GM03348 (cell line): ENCODE data around the gene TRAPPC2.

Experiments
- DNase-seq: peaks from one replicate; pipeline ENCODE4 v3.0.0; 2012; ENCODE audit warnings: low spot score

The TRAPPC2 gene

GRCh38 chrX:13669246-13669737 lies 65.1 kb downstream of the TRAPPC2 start:
- DNase-seq, result peak; percentile 62

- no peak for DNase-seq
These were observed 66.5 kb downstream of the TRAPPC2 start for GRCh38 chrX:13667919-13668318.

GRCh38 chrX:13666836-13667235 lies 67.6 kb downstream of the TRAPPC2 start:
- DNase-seq, result no peak

- DNase-seq, result no peak
These were observed 70.4 kb downstream of the TRAPPC2 start for GRCh38 chrX:13664020-13664419.

- DNase-seq, result peak; percentile 42
These were observed 72.0 kb downstream of the TRAPPC2 start for GRCh38 chrX:13662355-13662791.
